NCI-H82 treated with DMSO at 0.1 percent for 48 hours (cell line): ENCODE measurements around the gene KIF20A.
A peak's percentile ranks its signal among the peaks of the same experiment; 100 is the strongest.
"Not testable (repeated sequence)": the region's sequence is repeated elsewhere in the genome, so short reads cannot be mapped to it uniquely, and the experiment has no call there.

ENCODE experiments used
- DNase-seq: peaks from one replicate; lab custom pipeline; 2025; ENCODE audit not compliant: unreplicated experiment; lab: John Stamatoyannopoulos, UW

KIF20A gene

DNA sequence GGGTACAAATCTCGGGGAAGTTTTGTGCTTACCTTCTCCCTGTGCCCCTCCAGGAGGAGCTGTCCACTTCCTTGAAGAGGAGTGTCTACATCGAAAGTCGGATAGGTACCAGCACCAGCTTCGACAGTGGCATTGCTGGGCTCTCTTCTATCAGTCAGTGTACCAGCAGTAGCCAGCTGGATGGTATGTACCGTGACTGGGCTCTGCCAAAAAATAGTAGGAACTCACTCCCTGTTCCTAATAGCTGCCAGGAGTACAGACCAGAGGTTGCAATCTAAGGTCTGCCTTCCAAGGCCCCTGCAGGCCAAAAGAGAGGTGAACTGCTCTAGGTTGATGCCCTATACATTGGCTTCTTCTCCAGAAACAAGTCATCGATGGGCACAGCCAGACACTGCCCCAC is 3.9 kb downstream of the KIF20A start:
- DNase-seq = no peak

DNA sequence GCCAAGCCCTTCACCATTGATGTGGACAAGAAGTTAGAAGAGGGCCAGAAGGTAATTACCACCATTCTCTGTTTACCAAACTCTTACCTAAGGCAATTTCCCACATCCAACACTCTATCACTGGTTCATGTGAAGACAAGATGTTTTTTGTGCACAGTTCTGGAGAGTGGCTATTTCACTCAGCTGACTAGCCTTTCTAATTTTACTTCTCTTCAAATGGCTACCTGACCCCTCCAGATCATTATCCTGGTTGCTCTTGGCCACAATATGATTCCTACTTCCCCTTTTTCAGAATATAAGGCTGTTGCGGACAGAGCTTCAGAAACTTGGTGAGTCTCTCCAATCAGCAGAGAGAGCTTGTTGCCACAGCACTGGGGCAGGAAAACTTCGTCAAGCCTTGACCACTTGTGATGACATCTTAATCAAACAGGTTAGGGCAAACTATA is 7.1 kb downstream of the KIF20A start:
- no peak for DNase-seq

DNA sequence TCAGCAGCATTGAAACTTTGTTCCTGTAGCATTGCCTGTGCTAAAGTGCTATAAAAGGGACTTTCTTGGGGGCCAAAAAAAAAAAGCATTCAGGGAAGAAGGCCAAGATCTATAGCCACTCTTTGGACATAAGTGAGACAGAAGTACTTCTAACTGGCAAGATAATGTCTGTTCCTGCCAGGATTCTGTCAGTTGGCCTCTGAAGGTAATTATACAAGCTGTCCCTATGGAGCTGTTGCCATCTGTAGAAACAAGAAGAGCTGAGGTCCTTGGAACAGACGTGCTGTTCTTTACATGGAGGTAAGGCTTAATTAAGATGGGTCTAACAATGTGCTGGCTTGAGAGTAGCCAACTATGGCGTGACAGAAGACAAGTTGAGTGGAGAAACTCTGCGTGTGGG is 9.7 kb downstream of the KIF20A start:
- DNase-seq = no peak

DNA sequence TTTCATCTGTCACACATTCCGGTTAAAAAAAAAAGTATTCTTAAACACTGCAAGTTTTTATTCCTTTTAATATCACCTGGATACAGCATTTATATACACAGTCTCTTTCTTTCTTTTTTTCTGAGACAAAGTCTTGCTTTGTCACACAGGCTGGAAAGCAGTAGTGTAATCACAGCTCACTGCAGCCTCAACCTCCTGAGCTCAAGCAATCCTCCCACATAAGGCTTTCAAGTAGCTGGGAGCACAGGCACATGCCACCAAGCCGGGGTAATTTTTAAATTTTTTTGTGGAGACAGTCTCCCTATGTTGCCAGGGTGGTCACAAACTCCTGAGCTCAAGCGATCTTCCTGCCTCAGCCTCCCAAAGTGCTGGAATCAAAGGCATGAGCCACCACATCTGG is 13.9 kb downstream of the KIF20A start:
- no peak for DNase-seq

DNA sequence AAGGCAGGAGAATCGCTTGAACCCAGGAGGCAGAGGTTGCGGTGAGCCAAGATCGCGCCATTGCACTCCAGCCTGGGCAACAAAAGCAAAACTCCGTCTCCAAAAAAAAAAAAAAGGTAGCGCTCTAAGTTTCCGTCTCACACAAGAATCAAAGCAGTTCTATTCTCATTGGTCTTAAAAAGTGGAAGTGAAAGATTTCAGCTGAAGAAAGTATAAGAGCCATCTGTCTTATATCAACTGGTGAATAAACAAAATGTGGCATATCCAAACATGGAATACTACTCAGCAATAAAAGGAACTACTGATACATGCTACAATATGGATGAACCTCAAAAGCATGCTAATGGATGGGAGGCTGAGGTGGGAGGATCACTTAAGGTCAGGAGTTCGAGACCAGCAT is 14.9 kb downstream of the KIF20A start:
- not testable (repeated sequence) for DNase-seq

DNA sequence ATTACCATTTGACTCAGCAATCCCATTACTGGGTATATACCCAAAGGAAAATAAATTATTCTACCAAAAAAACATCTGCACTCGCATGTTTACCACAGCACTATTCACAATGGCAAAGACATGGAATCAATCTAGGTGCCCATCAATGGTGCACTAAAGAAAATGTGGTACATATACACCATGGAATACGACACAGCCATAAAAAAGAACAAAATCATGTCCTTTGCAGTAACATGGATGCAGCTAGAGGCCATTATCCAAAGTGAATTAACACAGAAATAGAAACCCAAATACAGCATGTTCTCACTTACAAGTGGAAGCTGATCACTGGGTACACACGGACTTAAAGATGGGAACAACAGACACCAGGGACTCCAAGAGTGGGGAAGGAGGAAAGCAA is 32.1 kb downstream of the KIF20A start:
- DNase-seq = no peak

DNA sequence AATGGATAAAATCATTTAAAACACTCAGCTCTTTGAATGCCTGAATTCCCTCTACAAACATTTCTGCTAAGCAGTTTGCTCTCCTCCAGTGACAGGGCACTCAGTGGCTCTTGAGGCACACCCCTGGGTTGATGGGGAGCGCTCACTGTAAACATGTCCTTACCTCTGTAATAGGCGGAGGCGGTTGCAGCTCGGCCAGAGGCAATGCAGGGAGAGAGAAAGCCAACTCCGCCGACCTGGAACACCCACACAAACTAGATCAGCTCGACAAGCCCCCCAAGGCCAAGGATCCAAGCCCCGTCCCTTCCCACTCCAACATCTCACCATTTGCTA is 33.9 kb downstream of the KIF20A start:
- DNase-seq = no peak

DNA sequence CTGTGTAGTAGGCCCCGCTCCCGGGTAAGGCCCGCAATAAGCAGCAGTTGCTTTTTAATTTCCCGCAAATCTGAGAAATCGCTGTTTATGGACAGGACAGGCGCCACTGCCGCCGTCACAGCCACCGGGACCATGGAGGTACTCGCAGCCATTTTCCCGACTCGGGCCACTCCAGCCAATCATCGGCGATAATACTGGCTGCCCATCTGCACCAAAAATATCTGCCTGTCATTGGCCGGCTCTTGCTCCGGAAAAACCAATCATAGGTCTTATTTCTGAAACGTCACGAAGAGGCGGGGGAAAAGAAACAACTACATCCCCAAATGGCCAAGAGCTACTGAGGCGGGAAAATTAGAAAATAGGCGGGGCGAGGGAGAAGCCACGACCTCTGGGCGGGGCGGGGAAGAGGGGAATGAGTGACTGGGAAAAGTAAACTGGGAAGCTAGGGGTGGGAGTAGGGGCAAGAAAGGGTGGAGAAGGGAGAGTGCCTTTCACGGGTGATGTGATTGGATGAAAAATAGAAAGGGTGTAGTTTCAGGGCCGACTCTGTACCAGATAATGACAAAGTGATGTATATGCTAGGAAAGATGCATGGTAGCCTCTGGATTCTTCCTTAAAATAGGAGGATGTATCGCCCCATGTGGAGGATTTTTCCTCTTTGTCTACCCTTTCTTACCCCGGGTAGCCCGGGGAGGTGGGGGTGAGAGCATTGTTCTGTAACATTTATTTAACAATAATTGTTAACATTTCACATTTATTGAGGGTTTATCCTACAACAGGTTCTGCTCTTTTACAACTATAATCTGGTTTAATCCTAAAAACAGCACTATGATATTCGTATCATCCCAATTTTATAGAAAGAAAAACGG is 34.5 kb downstream of the KIF20A start, which contains the start of gene CDC23:
CDC23 (minus strand) TSS at position 163 of the 869 bp plus-strand sequence; CDS start at position 152, 11 bp downstream.
- DNase-seq = peak; percentile 96

DNA sequence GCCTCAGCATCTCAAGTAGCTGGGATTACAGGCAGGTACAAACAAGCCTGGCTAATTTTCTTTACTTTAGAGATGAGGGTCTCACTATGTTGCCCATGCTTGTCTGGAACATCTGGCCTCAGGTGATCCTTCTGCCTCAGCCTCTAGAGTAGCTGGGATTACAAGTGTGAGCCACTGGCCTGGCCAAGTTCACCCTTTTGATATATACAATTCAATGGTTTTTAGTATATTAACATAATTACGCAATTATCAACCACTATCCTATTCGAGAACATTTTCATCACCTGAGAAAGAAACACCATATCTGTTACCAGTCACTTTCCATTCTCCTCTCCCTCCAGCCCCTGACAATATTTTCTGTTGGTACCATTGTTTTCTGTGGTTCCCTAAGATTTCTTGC is 37.9 kb downstream of the KIF20A start:
- DNase-seq = no peak

DNA sequence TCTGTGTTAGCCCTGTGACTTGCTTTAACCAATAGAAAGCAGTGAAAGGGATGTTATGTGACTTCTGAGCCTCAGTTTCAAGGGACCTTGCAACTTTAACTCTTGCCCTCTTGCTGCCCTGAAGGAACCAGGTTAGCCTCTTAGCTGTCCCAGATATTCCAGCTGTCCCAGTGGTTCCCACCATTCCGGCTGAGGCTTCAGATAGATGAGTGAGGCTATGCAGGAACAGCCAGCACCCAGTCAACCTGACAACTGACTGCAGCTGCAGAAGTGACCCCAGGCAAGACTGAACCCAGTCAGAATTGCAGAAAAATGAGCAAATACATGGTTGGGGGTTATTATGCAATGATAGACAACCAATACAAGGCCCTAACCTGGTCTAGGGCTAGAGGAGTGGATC is 44.6 kb downstream of the KIF20A start:
- no peak for DNase-seq

DNA sequence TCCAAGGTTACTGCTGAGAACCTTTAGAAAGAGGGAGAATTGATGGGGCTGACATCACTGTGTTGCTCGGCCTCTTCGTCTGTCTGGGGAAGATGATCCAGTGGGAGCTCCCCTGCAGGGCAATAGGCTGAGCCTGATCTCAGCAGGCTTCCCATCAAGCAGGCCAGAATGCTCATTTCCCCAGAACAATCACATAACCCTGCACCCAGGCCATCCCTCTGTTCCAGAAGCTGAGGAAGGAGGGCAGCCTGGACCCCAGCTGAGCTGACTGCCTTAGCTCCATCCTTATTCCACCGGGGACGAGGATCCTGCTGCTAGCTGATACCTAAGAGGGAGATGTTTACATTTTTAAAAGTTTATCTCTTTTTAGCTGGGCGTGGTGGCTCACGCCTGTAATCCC is 45.8 kb downstream of the KIF20A start:
- no peak for DNase-seq

DNA sequence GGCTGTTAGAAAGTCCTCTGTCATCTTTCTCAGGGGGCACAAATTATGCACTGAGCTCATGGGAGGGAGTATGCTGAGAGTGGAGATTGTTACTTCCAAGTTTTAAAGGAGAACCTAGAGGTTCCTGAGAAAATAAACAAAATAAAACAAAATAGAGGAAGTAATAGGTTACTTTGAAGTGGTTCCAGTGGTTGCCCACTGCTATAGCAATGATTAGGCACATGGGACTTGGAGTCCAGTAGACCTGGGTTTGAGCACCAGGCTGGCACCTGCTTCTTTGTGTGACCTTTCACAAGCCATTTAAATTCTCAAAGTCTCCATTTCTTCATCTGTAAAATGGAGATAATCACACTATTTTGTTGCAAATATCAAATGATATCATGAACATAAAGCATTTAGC is 48.0 kb downstream of the KIF20A start:
- DNase-seq = no peak

DNA sequence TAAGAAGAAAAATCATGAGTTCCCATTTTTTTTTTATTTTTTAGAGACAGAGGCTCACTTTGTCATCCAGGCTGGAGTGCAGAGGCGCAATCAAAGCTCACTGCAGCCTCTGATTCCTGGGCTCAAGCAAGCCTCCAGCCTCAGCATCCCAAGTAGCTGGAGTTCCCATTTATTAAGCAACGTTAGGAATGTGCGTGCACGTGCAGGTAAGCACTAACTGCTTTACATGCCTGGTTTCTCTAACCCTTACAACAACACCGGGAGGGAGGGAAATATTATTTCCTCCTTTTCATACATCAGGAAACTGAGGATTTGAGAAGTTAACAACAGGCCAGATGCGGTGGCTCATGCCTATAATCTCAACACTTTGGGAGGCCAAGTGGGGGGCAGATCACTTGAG is 50.5 kb downstream of the KIF20A start:
- no peak for DNase-seq

DNA sequence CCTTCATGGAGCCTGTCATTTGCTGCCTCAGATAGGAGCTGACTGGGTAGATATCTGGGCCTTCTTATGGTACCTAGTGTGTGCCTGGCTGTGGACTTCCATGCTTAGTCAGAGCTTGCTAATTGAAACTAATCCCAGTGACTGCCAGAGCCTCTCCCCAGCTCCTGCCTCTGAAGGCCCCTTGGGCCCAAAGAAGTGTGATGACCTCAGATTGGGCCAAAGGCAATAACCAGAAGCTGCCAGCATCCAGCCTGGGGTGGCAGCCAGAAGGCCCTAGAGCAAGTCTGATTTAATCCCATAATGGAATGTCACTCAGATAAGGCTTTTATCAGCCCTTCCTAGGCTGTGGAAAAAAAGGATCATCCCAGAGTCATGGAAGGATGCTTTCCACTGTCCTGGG is 51.3 kb downstream of the KIF20A start:
- peak; percentile 78 for DNase-seq

DNA sequence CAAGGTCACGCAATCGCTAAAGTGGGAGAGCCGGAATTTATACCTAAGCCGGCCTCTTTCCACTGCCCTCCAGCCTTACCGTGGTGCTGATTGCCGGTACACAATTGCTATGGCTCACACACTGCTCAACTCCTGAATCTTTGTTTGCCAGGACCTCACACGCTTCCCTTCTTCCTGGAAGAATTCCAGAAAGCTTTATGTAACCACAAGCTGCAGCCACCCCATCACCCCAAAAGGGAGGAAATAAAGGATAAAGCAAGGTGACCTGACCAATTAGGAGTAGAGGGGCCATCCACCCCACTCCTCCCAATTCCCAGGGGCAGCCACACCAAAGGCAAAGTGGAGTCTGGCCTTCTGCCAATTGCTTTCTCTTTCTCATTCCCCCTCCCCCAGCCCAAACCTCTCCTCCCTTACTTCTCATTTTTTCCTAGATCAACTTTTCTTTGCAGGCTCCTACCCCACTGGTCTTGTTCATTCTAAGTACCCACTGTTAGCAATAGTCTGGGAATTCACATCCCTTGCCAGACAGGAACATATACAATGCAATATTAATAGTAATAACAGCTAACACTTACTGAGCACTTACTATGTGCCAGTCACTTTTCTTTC is 52.2 kb downstream of the KIF20A start:
- DNase-seq = no peak

DNA sequence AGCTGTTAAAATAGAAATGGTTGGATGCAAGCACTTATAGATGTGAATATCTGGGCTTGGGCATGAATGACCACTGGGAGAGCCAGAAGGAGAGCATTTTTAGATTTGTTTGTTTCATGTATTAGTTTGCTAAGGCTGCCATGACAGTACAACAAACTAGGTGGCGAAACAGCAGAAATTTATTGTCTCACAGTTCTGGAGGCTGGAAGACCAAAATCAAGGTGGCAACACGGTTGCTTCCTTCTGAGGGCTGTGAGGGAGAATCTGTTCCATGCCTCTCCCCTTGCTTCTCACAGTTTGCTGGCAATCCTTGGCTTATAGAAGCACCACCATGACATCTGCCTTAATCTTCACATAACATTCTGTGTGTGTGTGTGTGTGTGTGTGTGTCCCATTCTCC is 54.4 kb downstream of the KIF20A start:
- no peak for DNase-seq

DNA sequence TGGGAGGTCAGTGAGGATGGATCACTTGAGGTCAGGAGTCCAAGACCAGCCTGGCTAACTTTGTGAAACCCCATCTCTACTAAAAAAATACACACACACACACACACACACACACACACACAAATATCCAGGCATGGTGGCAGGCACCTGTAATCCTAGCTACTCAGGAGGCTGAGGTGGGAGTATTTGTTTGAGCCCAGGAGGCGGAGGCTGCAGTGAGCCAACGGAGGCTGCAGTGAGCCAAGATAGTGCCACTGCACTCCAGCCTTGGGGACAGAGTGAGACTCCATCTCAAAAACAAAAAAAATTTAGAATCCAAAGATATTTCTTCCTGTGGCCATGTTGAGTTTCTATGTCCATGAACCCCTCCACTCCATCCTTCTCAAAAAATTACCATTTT is 55.7 kb downstream of the KIF20A start:
- no peak for DNase-seq
